T-helper 2 cell treated with Interferon-gamma antibody and Interleukin-4, amounts not matched to agents 5 μg/mL and 100 μg/mL, for 36 hours (primary cell): ENCODE data around the gene CDK11B.

Experiments
- DNase-seq: peaks from one replicate; pipeline ENCODE4 v3.0.0; 2021; ENCODE audit warnings: low spot score
- H3K27ac Mint-ChIP-seq: one replicate; pipeline ENCODE4 v1.8.0; 2021; ENCODE audit warnings: mild to moderate bottlenecking, mixed read lengths
- H3K27me3 Mint-ChIP-seq: one replicate; pipeline ENCODE4 v1.8.0; 2021; ENCODE audit warnings: low read depth, mixed read lengths
- H3K36me3 Mint-ChIP-seq: one replicate; pipeline ENCODE4 v1.8.0; 2021; ENCODE audit warnings: low read depth, mixed read lengths
- H3K4me1 Mint-ChIP-seq: one replicate; pipeline ENCODE4 v1.8.0; 2021; ENCODE audit warnings: low read depth, mixed read lengths
- H3K4me3 Mint-ChIP-seq: one replicate; pipeline ENCODE4 v1.8.0; 2022; ENCODE audit warnings: mild to moderate bottlenecking, moderate library complexity, mixed read lengths
- H3K9me3 Mint-ChIP-seq: one replicate; pipeline ENCODE4 v1.8.0; 2021; ENCODE audit warnings: mixed read lengths

Gene CDK11B

DNA sequence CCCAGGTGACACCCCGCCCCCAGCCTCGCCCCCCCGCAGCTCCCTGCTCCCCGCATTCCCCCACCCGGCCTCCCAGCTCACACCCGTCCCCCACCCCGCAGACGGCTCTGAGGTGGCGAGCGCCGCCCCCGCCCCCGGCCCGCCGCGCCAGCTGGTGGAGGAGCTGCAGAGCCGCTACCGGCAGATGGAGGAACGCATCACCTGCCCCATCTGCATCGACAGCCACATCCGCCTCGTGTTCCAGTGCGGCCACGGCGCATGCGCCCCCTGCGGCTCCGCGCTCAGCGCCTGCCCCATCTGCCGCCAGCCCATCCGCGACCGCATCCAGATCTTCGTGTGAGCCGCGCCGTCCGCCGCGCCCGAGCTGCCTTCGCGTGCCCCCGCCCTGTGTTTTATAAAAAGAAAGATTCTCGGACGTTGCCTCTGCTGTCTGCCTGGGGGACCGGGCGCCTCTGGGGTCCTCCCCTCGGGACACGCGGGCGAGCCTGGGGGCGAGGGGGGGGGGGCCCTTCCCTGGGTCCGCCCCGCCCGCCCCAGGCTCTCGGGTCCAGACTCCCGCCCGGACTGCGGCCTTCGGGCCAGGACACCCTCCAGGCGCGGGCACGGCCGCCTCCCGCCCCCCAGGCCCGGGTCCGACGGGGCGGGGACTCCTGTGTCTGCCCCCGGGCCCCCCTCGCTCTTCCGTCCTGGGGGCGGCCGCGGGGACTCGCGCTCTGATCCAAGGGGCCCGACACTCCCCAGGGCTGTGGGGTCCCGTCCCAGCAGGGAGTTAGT, 28.4 kb downstream of the CDK11B start:
- Mint-ChIP-seq H3K4me3 (peak overlapping the region; percentile 83), H3K4me1 (peaks cover 2% of the 10 kb centered on the region), H3K27ac (peak overlapping the region; percentile 90), H3K36me3 (peaks cover 2% of the 10 kb centered on the region), H3K9me3 (no peaks in the 10 kb centered on the region), H3K27me3 (peaks cover 4% of the 10 kb centered on the region)
- DNase-seq, result peak; percentile 93

DNA sequence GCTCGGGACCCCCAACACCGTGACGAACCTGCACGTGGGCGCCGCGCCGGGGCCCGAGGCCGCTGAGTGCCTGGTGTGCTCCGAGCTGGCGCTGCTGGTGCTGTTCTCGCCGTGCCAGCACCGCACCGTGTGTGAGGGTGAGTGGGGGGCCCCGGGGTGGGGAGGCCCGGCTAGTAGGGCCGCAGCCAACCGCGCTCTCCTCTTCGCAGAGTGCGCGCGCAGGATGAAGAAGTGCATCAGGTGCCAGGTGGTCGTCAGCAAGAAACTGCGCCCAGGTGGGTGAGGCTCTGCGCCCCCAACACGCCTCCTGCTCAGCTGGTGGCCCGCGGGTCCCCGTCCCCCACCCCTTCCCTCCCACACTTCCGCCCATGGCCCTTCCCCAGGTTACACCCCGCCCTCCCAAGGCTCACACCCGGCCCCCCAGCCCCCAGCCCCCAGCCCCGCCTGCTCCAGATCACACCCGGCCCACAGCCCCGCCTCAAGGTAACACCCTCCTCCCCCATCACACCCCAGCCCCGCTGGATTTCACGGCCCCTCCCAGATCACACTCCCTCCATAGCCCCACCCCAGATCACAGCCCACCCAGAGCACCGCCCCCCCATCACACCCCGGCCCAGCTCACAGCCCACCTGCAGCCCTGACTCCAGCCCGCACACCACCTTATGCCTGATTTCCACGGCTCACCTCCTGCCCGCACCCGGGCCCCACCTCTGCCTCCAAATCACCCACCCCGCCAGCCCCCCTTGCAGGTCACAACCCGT, 29.2 kb downstream of the CDK11B start:
- Mint-ChIP-seq H3K4me1 (peaks cover 2% of the 10 kb centered on the region), H3K27ac (peak overlapping the region; percentile 86), H3K9me3 (no peaks in the 10 kb centered on the region), H3K27me3 (peaks cover 4% of the 10 kb centered on the region), H3K36me3 (peaks cover 2% of the 10 kb centered on the region), H3K4me3 (peak overlapping the region; percentile 48)
- no peak for DNase-seq

- DNase-seq, result no peak
- Mint-ChIP-seq H3K27me3 (peaks cover 4% of the 10 kb centered on the region), H3K4me1 (peaks cover 2% of the 10 kb centered on the region), H3K4me3 (no peak overlapping the region), H3K27ac (no peak overlapping the region), H3K36me3 (peaks cover 2% of the 10 kb centered on the region), H3K9me3 (no peaks in the 10 kb centered on the region)
Observed at GRCh38 chr1:1628754-1629429, 29.9 kb downstream of the CDK11B start.

GRCh38 chr1:1627829-1628753, 30.7 kb downstream of the CDK11B start:
- Mint-ChIP-seq H3K36me3 (peaks cover 2% of the 10 kb centered on the region), H3K27ac (no peak overlapping the region)

GRCh38 chr1:1627261-1627828, 31.5 kb downstream of the CDK11B start:
- H3K27me3 Mint-ChIP-seq, result peaks cover 4% of the 10 kb centered on the region
- DNase-seq, result no peak
- no peaks in the 10 kb centered on the region for H3K9me3 Mint-ChIP-seq
- H3K4me3 Mint-ChIP-seq, result no peak overlapping the region
- peaks cover 2% of the 10 kb centered on the region for H3K4me1 Mint-ChIP-seq
- no peak overlapping the region for H3K27ac Mint-ChIP-seq
- peaks cover 2% of the 10 kb centered on the region for H3K36me3 Mint-ChIP-seq

More at GRCh38 chr1:1627829-1628753, 30.7 kb downstream of the CDK11B start:
- no peak for DNase-seq
- Mint-ChIP-seq H3K27me3 (peaks cover 4% of the 10 kb centered on the region), H3K4me3 (no peak overlapping the region), H3K4me1 (peaks cover 2% of the 10 kb centered on the region), H3K9me3 (no peaks in the 10 kb centered on the region)

- Mint-ChIP-seq H3K4me3 (no peak overlapping the region), H3K9me3 (no peaks in the 10 kb centered on the region), H3K4me1 (peaks cover 2% of the 10 kb centered on the region), H3K27me3 (peaks cover 3% of the 10 kb centered on the region), H3K36me3 (peaks cover 2% of the 10 kb centered on the region), H3K27ac (no peak overlapping the region)
- no peak for DNase-seq
Observed at GRCh38 chr1:1626207-1627141, 32.3 kb downstream of the CDK11B start.

DNA sequence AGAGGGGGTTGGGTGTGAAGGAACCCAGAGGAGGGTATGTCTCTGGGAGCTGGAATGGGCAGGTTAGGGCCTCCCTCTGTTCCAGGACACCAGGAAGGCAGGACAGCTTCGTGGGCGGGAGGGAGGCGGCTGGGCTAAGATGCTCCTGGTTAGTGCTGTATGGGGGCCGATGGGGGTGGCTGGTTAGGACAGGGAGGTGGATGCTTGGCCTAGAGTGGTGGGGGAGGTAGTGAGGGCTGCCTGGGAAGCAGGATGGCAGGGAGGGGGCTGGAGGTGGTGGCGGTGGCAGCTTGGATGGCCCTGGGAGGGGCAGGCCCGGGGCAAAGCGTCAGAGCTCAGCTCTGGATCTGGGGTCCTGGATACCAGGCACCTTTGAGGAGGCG, 33.0 kb downstream of the CDK11B start:
- no peak for DNase-seq
- Mint-ChIP-seq H3K27me3 (peaks cover 2% of the 10 kb centered on the region), H3K27ac (no peak overlapping the region), H3K4me3 (no peak overlapping the region), H3K36me3 (peaks cover 2% of the 10 kb centered on the region), H3K4me1 (peaks cover 2% of the 10 kb centered on the region), H3K9me3 (no peaks in the 10 kb centered on the region)

GRCh38 chr1:1625404-1625775, 33.4 kb downstream of the CDK11B start:
- peaks cover 2% of the 10 kb centered on the region for H3K4me1 Mint-ChIP-seq
- peaks cover 2% of the 10 kb centered on the region for H3K27me3 Mint-ChIP-seq
- H3K9me3 Mint-ChIP-seq, result no peaks in the 10 kb centered on the region
- no peak for DNase-seq
- H3K27ac Mint-ChIP-seq, result no peak overlapping the region
- no peak overlapping the region for H3K4me3 Mint-ChIP-seq
- peaks cover 2% of the 10 kb centered on the region for H3K36me3 Mint-ChIP-seq

- no peak overlapping the region for H3K27ac Mint-ChIP-seq
- DNase-seq, result no peak
- no peak overlapping the region for H3K4me3 Mint-ChIP-seq
- H3K4me1 Mint-ChIP-seq, result no peaks in the 10 kb centered on the region
- no peaks in the 10 kb centered on the region for H3K36me3 Mint-ChIP-seq
- no peaks in the 10 kb centered on the region for H3K27me3 Mint-ChIP-seq
- no peaks in the 10 kb centered on the region for H3K9me3 Mint-ChIP-seq
Observed at GRCh38 chr1:1624443-1625403, 34.1 kb downstream of the CDK11B start.

GRCh38 chr1:1623631-1624442, 35.0 kb downstream of the CDK11B start:
- no peaks in the 10 kb centered on the region for H3K4me1 Mint-ChIP-seq
- H3K27ac Mint-ChIP-seq, result no peak overlapping the region
- H3K36me3 Mint-ChIP-seq, result no peaks in the 10 kb centered on the region
- no peaks in the 10 kb centered on the region for H3K27me3 Mint-ChIP-seq
- no peak for DNase-seq
- H3K9me3 Mint-ChIP-seq, result no peaks in the 10 kb centered on the region
- H3K4me3 Mint-ChIP-seq, result no peak overlapping the region

DNA sequence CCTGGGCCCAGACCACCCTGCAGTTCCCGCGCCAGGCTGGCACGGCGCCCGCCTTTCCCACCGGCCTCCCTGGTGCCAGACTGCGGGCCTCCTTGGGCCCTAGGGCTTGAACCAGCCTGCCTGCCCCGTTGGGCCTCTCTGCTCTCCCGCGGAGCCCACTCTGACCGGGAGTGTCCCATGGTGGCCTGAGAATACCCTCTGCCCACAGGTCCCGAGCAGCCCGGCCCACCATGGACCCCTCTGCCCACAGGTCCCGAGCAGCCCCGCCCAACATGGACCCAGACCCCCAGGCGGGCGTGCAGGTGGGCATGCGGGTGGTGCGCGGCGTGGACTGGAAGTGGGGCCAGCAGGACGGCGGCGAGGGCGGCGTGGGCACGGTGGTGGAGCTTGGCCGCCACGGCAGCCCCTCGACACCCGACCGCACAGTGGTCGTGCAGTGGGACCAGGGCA, 35.6 kb downstream of the CDK11B start:
- Mint-ChIP-seq H3K27me3 (no peaks in the 10 kb centered on the region), H3K9me3 (no peaks in the 10 kb centered on the region), H3K27ac (no peak overlapping the region), H3K4me3 (no peak overlapping the region), H3K36me3 (no peaks in the 10 kb centered on the region), H3K4me1 (no peaks in the 10 kb centered on the region)
- no peak for DNase-seq
